IPS-11a (cell line): ENCODE data around the gene CD52.
A peak's percentile ranks its signal among the peaks of the same experiment; 100 is the strongest.

ENCODE experiments used
- H3K4me3 ChIP-seq: one replicate; pipeline ENCODE4 v1.5.1; 2013; ENCODE audit warnings: low read depth, low read length, control low read depth

Gene CD52, protein sequence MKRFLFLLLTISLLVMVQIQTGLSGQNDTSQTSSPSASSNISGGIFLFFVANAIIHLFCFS

DNA sequence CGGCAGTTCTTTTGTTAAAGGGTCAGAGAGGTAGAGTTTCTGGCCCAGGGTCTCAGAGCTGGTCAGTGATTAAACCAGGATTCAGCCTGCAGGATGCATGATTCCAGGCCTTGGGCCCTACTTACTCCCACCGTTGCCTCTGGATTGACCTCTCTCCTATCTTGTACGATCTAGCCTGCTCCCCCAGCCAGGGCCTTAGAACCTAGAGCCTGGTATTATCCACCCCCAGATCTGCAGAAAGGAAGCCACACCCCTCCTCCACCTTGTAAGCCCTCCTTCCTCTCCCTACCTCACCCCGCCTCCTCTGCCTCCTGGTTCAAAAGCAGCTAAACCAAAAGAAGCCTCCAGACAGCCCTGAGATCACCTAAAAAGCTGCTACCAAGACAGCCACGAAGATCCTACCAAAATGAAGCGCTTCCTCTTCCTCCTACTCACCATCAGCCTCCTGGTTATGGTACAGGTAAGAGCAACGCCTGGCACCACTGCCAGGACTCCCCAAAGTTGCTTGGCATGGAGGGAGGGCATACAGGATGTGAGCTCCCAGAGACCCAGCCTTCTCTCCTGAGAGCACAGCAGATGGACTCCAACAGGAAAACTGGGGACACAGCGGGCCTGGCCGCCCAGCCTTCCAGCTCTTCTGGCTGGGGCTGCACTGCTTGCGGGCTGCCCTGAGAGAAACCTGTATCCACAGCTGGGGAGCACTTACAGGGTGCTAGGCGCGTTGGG lies at the start of gene CD52:
TSS of gene CD52 (plus strand) at position 347 of the 726 bp plus-strand sequence. CDS start at position 407, 60 bp downstream.
- H3K4me3 ChIP-seq = no peak within 1 kb of the TSS

DNA sequence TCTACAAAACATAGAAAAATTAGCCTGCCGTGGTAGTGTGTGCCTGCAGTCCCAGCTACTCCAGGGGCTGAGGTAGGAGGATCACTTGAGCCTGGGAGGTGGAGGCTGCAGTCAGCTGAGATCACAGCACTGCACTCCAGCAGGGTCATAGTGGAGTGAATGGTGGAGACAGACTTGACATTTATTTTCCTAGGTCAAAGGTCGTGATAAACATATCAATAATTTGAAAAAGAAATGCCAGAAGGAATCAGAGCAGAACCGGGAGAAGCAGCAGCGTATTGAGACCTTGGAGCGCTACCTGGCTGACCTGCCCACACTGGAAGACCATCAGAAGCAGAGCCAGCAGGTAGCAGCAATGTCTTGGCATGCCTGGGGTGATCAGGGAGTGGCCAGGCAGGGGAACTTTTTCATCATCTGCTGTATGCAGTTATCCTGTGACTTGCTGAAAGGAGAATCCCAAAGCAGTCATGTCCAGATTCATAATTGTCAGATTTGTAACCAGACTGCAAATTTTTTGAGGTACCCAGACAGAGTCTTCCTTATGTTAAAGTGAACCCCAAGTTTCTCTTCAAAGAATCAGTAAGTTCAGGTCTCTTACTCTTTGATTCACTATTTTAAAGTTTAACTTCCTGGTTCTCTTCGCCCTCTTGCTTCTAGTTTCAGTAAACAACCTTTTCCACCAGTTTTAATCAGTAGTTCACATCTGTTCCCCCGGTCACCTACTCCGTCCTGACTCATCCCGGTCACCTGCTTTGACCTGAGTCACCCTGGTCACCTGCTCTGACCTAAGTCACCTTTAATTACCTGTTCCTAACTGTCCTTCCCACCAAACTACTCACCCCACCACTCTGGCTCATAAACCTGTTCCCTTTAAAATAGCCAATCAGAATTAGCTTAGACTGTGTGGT lies 49.2 kb upstream of the CD52 start:
- H3K4me3 ChIP-seq = no peak overlapping the region

DNA sequence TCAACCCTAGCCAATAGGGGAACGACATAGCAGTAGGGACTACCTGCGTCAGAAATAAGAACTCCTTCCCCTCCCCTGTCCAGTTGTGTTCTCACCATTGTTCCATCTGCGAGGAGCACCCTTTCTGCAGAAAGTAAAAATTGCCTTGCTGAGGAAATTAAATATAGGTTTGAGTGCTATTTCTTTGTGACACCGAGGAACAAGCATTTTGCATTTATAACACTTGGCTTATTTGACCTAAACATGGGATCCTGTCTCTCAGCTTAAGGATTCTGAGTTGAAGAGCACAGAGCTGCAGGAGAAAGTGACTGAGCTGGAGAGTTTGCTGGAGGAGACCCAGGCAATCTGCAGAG lies 48.6 kb upstream of the CD52 start:
- no peak overlapping the region for H3K4me3 ChIP-seq

DNA sequence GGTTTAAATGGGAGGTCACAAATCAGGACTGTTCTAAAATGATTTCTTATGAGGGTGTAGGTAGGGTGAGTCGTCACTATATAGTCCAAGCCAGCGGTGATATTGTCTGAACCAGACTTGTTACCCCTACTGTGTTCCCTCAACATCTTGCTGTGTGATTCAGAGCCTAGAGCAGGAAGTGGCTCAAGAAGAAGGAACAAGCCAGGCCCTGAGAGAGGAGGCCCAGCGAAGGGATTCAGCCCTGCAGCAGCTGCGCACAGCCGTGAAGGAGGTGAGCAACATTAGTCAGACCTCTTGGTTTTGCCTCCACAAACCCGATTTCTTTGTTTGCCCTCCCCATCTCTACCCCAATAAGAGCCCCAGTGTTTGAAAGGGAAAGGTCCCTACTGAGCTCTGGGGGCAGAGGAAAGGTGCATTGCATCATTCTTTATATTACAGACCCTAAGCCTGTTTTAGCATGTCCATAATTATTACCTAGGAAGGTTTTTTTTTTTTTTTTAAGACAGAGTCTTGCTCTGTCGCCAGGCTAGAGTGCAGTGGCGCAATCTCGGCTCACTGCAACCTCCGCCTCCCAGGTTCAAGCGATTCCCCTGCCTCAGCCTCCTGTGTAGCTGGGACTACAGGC lies 42.8 kb upstream of the CD52 start:
- H3K4me3 ChIP-seq = no peak overlapping the region

DNA sequence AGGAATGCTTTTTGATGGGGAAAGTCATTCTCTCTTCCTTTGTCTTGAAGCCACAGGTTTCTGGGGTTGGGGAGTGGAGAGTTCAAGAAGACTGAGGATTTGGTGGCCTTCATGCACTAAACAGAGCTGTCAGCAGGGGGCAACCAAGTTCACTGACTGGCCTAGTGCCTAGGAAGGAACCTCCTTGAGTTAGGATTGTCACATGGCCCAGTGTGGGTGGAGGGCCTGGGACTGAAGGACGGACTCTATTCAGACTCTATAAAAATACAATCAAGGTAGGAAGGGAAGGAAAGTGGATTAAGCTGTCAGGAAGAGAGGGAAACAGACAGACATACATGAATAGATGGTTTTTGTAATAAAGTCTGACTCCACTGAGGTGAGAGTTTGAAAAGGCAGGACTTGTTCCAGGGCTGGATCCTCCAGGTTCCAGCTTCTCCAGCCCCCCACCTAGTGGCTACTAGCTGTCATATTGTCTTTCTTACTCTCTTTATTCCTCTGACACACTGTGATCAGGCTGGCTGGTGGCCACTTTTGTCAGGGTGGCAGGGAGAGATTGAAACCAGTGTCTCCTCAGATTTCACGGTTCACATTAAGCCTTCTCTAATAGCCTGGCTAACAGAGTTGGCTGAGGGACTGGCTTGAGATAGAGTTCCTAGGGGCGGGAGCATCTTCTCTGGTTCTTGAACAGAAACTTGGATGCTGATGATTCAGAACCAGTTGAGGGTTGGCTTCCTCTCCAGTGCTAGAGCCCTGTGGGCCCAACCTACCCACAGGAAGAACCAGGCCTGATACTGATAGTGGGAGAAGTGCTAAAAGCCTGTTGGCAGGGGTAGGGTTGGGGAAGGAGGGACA lies 42.0 kb upstream of the CD52 start:
- no peak overlapping the region for H3K4me3 ChIP-seq

DNA sequence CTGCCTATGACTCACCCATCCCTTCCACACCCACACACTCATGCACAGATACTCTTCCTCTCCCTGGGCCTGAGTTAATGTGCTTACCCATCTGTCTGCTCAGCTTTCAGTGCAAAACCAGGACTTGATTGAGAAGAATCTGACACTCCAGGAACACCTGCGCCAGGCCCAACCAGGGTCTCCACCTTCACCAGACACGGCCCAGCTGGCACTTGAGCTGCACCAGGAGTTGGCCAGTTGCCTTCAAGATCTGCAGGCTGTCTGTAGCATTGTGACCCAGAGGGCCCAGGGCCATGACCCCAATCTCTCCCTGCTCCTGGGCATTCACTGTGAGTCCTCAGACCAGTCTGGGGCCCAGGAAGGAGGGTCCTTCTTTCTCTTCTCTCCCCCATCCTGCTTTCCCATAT lies 41.3 kb upstream of the CD52 start:
- no peak overlapping the region for H3K4me3 ChIP-seq

DNA sequence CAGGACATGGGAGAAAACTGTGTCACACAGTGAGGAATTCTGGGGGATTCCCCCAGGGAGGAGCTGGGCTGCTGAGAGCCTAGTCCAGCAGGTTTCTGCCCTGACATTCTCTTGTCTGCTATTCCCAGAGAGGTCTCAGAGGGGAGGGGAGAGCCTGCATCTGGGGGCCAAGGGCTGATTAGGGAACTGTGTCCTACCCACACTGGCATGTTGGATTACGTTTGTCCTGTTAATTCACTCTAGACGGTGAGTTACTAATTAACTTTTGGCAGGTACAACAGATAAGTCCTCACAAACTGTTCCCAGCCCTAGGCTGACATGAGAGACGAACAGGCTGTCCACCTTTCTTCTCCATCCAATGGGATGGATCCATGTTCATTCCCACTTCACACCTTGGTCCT lies 40.5 kb upstream of the CD52 start:
- H3K4me3 ChIP-seq = no peak overlapping the region

DNA sequence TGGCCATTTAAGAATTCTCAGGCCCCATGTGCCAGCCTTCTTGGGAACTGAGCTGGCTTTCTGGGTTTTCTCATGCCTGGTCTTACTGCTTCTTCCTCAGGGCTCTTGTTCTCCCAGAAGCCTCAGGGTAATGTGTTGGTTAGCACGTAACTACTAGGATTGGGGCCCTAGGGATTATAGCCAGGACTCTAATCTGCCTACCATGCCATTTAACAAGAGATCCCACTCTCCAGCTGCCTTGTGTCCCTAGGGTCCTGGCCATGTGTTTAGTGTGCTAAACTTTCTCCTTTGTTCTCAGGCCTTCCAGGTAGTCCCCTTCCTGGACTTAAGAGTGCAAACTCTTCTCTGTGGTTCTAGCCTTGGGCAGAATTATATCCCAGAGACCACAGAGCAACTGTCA lies 40.0 kb upstream of the CD52 start:
- H3K4me3 ChIP-seq = no peak overlapping the region

DNA sequence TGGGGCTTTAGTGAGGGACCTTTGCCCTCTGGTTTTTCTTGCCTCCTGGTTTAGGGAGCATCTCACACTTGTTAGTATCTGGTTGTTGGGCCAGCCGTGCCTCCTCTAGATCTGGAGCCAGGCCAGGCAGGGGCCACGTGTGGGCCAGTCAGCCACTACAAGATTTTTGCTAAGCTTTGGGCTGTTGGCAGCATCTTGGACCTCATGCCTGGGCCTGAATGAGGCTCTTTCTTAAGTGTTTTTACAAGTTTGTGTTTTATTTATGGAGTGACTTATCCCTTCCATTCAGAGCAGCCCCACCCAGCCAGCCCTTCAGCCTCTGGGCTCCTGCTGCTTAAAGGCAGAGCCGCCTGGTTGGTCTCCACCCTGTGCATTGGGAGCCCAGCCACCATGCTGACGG lies 39.5 kb upstream of the CD52 start:
- no peak overlapping the region for H3K4me3 ChIP-seq

DNA sequence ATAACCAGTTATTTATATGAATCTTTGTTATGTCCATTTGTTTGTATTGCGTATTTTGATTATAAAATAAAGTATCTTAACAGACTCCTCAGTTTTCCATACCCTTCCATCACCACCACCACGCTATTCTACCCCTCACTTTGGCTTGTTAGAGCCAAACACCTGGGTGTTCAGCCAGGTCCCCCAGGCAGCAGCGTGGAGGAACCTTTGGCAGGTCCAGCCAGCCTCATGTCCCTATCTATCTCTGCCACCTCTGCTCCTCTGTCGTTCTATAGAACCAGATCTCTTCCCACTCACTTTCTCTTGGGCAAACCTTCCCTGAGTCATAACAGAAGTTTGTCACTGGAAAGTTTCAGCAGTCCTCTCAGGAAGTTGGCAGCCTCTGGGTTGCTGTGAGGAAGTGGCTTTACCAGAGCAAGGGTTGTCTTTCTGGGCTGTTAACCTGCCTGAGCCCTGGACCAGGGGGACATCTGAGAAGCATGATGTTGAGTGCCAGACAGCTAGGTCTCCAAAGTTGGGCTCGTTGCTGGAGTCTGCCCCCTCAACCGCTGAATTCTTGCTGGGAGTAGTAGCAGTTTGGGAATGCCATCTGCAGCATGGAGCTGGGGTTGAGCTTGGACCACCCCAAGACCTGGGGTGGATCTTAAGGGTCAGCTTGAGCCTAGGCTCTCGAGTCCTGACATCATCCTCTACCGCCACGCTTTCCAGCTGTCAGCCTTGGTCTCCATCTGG lies 38.9 kb upstream of the CD52 start:
- peak overlapping the region; percentile 64 for H3K4me3 ChIP-seq

DNA sequence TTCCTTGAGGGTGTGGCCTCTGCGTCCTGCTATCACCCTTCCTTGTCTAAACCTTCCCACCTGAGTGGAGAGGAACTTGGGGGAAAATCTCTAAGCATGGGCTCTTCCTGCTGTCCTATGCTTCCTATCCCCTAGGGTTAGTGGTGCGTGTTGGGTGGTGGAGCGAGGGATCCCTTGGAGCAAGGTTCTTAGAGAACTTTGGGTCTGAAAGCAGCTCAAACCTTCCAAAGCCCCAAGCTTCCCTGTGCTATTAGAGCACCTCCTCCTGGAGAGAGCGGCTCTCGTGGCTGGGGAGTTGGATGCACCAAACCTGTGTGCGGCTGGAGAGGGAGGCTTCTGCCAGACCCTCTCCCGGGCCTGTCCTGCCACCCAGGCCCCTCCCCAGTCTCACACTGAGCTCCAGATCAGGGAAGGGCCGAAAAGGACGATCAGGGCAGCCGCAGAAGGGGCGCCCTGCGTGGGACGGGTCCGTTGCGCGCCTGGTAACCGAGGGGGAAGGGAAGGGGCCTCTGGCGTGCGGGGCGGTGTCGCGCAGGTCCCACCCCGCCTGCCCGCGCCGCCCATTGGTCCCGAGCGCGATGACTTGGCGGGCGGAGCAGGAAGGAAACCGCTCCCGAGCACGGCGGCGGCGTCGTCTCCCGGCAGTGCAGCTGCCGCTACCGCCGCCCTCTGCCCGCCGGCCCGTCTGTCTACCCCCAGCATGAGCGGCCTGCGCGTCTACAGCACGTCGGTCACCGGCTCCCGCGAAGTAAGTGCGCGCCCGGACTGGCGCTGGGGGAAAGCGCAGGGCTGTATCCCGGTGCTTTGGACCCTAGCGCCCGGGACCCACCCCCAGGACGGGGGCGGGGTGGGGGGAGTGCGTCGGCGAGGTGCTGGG lies 38.1 kb upstream of the CD52 start, which contains the start of gene SH3BGRL3:
TSS of gene SH3BGRL3 (plus strand) at position 631 of the 877 bp plus-strand sequence. CDS start at position 701, 70 bp downstream.
- peak within 1 kb of the TSS; percentile 64 for H3K4me3 ChIP-seq

DNA sequence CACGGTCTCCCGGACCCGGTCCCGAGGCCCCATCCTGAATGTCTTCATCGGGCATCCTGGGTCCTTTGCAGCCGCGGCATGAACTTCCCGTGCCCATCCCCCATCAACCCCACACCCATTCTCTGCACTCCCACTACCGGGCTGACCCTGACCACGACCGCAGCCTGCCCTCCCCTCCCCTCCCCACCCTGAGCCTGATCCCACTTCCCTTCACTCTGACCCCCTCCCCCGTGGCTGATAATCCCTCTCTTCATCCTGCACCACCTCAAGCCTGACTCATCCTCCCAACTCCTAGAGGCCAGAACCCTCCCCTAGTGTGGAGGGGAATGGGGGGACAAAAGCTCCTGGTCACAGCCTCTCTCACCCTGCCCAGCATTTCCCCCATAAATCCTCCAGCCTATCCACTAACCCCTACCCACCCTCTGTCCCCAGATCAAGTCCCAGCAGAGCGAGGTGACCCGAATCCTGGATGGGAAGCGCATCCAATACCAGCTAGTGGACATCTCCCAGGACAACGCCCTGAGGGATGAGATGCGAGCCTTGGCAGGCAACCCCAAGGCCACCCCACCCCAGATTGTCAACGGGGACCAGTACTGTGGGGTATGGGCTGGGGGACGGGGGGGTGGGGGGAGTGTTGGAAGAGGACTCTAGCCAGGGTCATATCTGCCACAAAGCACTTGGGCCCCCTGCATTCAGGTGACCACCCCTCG lies 37.3 kb upstream of the CD52 start:
- H3K4me3 ChIP-seq = peak overlapping the region; percentile 64

DNA sequence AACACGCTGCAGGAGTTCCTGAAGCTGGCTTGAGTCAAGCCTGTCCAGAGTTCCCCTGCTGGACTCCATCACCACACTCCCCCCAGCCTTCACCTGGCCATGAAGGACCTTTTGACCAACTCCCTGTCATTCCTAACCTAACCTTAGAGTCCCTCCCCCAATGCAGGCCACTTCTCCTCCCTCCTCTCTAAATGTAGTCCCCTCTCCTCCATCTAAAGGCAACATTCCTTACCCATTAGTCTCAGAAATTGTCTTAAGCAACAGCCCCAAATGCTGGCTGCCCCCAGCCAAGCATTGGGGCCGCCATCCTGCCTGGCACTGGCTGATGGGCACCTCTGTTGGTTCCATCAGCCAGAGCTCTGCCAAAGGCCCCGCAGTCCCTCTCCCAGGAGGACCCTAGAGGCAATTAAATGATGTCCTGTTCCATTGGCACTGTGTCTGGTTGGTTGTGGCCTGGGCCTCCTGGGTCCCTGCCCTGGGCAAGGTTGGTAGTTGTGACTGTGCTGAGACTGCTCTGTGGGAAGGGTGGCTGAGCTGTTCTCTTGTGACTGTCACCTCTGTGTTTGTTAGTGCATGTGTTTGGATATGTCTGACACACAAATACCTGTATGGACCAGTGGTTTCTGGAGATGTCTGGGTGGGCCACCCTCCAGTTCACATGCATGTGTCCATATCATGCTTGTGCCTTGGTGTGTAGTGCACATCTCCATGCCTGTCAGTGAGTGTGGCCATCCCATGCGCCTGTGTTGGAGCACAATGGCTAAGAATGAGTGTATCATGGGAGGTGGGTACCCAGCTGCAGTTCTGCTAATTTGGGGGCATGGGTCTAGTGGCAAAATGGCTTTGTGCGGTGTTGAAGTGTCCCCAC lies 36.4 kb upstream of the CD52 start:
- H3K4me3 ChIP-seq = no peak overlapping the region

DNA sequence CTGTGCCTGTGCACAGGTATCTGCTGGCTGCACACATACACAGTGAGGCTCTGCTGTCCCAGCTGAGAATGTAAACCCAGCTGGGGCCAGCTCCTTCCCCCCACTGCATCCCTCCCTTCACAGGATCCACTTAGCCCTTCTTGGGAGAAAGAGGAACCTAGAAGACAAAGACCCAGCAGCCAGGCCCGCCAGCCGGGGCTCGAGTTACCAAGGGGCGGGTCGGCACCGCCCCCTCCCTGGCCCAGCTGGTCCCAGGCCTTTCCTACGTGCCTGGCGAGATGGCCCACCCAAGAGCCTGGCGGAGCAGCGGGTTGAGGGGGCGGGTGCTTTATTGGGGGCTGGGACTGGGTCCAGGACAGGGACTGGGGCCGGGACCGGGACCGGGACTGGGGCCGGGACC lies 35.8 kb upstream of the CD52 start:
- no peak overlapping the region for H3K4me3 ChIP-seq

DNA sequence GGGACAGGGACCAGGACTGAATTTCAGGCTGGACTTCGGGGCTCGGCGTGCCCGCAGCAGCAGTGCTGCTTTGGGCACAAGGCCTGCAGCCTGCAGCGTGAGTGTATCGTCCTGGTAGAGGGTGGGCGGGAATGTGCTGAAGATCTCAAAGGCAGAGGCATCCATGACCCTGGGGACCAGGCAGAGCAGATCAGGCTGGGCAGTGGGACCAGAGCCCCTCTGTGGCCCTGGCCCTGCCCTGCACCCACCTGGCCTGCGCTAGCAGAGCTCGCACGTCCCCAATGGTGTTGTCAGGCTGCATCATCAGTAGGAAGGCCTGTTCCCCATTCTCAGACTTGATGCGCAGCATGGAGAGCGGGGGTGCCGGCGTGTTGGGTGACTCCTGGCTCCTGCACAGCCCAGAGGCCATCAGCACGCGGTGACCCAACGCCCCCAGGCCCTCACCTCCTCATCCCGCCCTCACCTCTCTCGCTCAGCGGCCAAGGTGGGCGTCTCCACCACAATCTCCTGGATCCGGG lies 35.3 kb upstream of the CD52 start:
- H3K4me3 ChIP-seq = no peak overlapping the region

DNA sequence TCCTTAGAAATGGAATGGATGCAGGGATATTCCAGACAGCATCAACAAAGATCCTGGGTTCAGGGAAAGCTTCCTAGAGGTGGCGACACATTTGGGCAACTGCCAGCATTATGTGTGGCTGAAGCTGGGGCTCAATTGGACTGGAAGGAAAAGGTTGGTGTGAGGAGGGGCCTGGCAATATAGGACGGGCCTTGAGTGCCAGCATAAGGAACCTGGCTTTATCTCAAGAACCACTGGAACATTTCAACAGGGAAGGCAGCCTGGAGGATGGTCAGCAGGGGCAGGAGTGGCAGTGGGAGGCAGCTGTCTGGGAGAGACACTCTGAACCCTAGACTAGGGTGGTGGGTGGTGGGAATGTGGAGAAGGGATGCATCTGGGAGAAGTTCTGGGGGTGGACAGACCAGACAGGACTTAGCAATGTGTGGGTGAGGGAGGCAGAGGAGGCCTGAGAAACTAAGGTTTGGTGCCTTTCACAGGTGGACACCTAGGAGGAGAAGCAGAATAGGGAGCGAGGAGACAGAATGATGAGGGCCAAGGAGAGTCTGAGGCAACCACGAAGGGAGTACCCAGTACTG lies 34.4 kb upstream of the CD52 start:
- H3K4me3 ChIP-seq = no peak overlapping the region
